Measurements from ENCODE around the gene MAP2K7.
A peak's percentile ranks its signal among the peaks of the same experiment; 100 is the strongest.

DNA sequence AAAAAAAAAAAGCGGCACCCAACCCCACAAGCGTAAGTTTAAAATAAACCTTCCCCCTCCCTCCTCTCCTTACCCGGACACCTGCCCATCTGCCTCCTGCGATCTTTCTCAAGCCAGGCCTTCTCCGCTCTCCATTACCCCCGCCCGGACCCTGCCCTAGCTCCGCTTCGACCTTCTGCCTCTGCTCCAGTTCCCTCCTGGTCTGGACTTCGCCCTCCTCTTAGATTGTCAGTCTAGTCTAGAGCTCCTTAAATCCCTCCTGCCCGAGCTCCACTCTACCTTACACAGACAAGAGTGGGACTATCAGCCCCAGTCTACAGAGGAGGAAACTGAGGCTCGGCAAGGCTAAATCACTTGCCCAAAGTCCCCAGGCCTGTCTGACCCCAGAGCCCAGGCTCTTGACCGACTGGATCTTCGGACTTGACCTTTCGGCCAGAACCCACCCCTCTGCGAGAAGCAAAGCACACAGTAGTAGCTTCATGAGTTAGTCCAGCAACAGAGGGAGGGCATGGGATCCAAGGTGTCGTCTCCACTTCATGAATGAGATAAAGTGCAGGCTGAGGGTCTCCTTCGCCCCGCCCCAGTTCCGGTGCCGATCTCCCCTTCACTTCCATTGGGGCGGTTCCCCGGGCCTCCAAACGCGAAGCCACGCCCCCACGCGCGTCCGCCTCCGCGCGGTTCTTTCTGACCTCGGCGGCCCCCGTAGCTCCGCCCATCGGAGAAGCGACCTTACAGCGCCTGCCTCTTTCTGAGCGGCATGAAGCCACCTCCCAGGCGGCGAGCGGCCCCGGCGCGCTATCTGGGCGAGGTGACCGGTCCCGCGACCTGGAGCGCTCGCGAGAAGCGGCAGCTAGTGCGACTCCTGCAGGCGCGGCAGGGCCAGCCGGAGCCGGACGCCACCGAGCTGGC is 16.2 kb downstream of the MAP2K7 start, which contains the start of gene SNAPC2:
- TF ChIP-seq CTCF (IDR thresholded peaks at IDR 0.05 in 2 of 3, conservative IDR thresholded peaks at IDR 0.05 in 1 of 3; ENCODE audit: borderline replicate concordance in 1 of 3, insufficient read depth in 1 of 3, low read depth in 2 of 3, low read length in 2 of 3) (no peak), POLR2AphosphoS5 (IDR thresholded peaks at IDR 0.05; ENCODE audit: low read depth, low read length) (peak; percentile 62), JUND (IDR thresholded peaks at IDR 0.05) (no peak), SRF (IDR thresholded peaks at IDR 0.05; ENCODE audit: low read depth) (no peak), SIN3A (IDR thresholded peaks at IDR 0.05; ENCODE audit: low read depth) (peak; percentile 58; the same call in 1 of the 2 replicates), POLR2A (IDR thresholded peaks at IDR 0.05; ENCODE audit: borderline replicate concordance, extremely low read depth, insufficient read depth, insufficient read length) (no peak), YY1 (IDR thresholded peaks at IDR 0.05; ENCODE audit: extremely low read depth, insufficient replicate concordance, low read depth, low read length) (peak; percentile 17), EZH2 (IDR thresholded peaks at IDR 0.05) (no peak), CBX3 (IDR thresholded peaks at IDR 0.05; ENCODE audit: low read depth) (no peak), TCF7L2 (IDR thresholded peaks at IDR 0.05; ENCODE audit: borderline replicate concordance, extremely low read depth, insufficient read depth, insufficient read length) (peak; percentile 45)
- TF ChIP-seq, protein P1, sequence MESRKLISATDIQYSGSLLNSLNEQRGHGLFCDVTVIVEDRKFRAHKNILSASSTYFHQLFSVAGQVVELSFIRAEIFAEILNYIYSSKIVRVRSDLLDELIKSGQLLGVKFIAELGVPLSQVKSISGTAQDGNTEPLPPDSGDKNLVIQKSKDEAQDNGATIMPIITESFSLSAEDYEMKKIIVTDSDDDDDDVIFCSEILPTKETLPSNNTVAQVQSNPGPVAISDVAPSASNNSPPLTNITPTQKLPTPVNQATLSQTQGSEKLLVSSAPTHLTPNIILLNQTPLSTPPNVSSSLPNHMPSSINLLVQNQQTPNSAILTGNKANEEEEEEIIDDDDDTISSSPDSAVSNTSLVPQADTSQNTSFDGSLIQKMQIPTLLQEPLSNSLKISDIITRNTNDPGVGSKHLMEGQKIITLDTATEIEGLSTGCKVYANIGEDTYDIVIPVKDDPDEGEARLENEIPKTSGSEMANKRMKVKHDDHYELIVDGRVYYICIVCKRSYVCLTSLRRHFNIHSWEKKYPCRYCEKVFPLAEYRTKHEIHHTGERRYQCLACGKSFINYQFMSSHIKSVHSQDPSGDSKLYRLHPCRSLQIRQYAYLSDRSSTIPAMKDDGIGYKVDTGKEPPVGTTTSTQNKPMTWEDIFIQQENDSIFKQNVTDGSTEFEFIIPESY (IDR thresholded peaks at IDR 0.05; ENCODE audit: extremely low read depth, insufficient replicate concordance, low read length): no peak

Data from HCT116 (cell line).